ENCODE data around the gene GNRH2.
"Not testable (repeated sequence)": the region's sequence is repeated elsewhere in the genome, so short reads cannot be mapped to it uniquely, and the experiment has no call there.

Gene GNRH2

GRCh38 chr20:3046677-3047462 is 3.4 kb downstream of the GNRH2 start:
- Mint-ChIP-seq H3K36me3 (peaks cover 22% of the 10 kb centered on the region), H3K4me1 (peaks cover 34% of the 10 kb centered on the region), H3K27me3 (no peaks in the 10 kb centered on the region), H3K27ac (peak overlapping the region; percentile 59), H3K4me3 (peak overlapping the region; percentile 72), H3K9me3 (no peaks in the 10 kb centered on the region)
- no peak for DNase-seq
- CTCF ChIA-PET = no interaction called here

- no peak for DNase-seq
- Mint-ChIP-seq H3K9me3 (no peaks in the 10 kb centered on the region), H3K4me1 (peaks cover 33% of the 10 kb centered on the region), H3K27me3 (no peaks in the 10 kb centered on the region), H3K36me3 (peaks cover 22% of the 10 kb centered on the region), H3K27ac (no peak overlapping the region), H3K4me3 (peak overlapping the region; percentile 72)
- CTCF ChIA-PET = no interaction called here
These were observed 4.3 kb downstream of the GNRH2 start for GRCh38 chr20:3047486-3048419.

- Mint-ChIP-seq H3K36me3 (peaks cover 22% of the 10 kb centered on the region), H3K27me3 (no peaks in the 10 kb centered on the region), H3K27ac (no peak overlapping the region), H3K4me3 (no peak overlapping the region), H3K4me1 (peaks cover 28% of the 10 kb centered on the region), H3K9me3 (no peaks in the 10 kb centered on the region)
- CTCF ChIA-PET = no interaction called here
- DNase-seq = no peak
These were observed 8.1 kb downstream of the GNRH2 start for GRCh38 chr20:3051385-3052019.

- Mint-ChIP-seq H3K9me3 (no peaks in the 10 kb centered on the region), H3K36me3 (no peaks in the 10 kb centered on the region), H3K4me1 (no peaks in the 10 kb centered on the region), H3K27ac (no peak overlapping the region), H3K27me3 (no peaks in the 10 kb centered on the region), H3K4me3 (no peak overlapping the region)
- DNase-seq = no peak
- CTCF ChIA-PET = no interaction called here
These were observed 16.1 kb downstream of the GNRH2 start for GRCh38 chr20:3059489-3059888.

- H3K4me1 Mint-ChIP-seq = not testable (repeated sequence)
- CTCF ChIA-PET = interaction anchor here (1.3 kb wide), 1 partner anchor 53 kb away, joined by 3 read pairs; no protein-coding TSS in a partner anchor
These were observed 20.7 kb downstream of the GNRH2 start for GRCh38 chr20:3064119-3064518.

GRCh38 chr20:3067139-3068014 is 24.0 kb downstream of the GNRH2 start:
- no peaks in the 10 kb centered on the region for H3K9me3 Mint-ChIP-seq
- H3K36me3 Mint-ChIP-seq = peaks cover 1% of the 10 kb centered on the region
- DNase-seq = no peak
- CTCF ChIA-PET = interaction anchor here (1.4 to 1.5 kb wide), 2 partner anchors 14 to 46 kb away, joined by 3 to 4 read pairs; no protein-coding TSS in a partner anchor
- H3K4me3 Mint-ChIP-seq = no peak overlapping the region
- H3K27ac Mint-ChIP-seq = no peak overlapping the region
- peaks cover 11% of the 10 kb centered on the region for H3K27me3 Mint-ChIP-seq
- peaks cover 15% of the 10 kb centered on the region for H3K4me1 Mint-ChIP-seq

More at GRCh38 chr20:3064119-3064518, 20.7 kb downstream of the GNRH2 start:
- H3K27me3 Mint-ChIP-seq, H3K36me3 Mint-ChIP-seq, H3K27ac Mint-ChIP-seq, H3K9me3 Mint-ChIP-seq, DNase-seq, H3K4me3 Mint-ChIP-seq: not testable (repeated sequence)

GRCh38 chr20:3068075-3068474 is 24.7 kb downstream of the GNRH2 start:
- DNase-seq = no peak
- H3K27me3 Mint-ChIP-seq = peaks cover 18% of the 10 kb centered on the region
- CTCF ChIA-PET = interaction anchor here (1.4 to 1.5 kb wide), 2 partner anchors 14 to 46 kb away, joined by 3 to 4 read pairs; no protein-coding TSS in a partner anchor
- no peaks in the 10 kb centered on the region for H3K9me3 Mint-ChIP-seq
- H3K27ac Mint-ChIP-seq = no peak overlapping the region
- peaks cover 1% of the 10 kb centered on the region for H3K36me3 Mint-ChIP-seq
- H3K4me1 Mint-ChIP-seq = peaks cover 17% of the 10 kb centered on the region
- H3K4me3 Mint-ChIP-seq = no peak overlapping the region

- no peak overlapping the region for H3K4me3 Mint-ChIP-seq
- CTCF ChIA-PET = interaction anchor here (0.9 to 1.6 kb wide), 4 partner anchors 8 to 47 kb away, joined by 4 to 7 read pairs (median 5); no protein-coding TSS in a partner anchor
- H3K9me3 Mint-ChIP-seq = no peaks in the 10 kb centered on the region
- no peak overlapping the region for H3K27ac Mint-ChIP-seq
- peaks cover 1% of the 10 kb centered on the region for H3K36me3 Mint-ChIP-seq
- peak; percentile 61 for DNase-seq
- H3K4me1 Mint-ChIP-seq = peaks cover 20% of the 10 kb centered on the region
- peaks cover 25% of the 10 kb centered on the region for H3K27me3 Mint-ChIP-seq
These were observed 25.8 kb downstream of the GNRH2 start for GRCh38 chr20:3068986-3069900.

GRCh38 chr20:3070725-3071124 is 27.3 kb downstream of the GNRH2 start:
- Mint-ChIP-seq H3K27ac (peak overlapping the region; percentile 60), H3K9me3 (no peaks in the 10 kb centered on the region)
- no peak for DNase-seq

GRCh38 chr20:3071266-3071609 is 27.8 kb downstream of the GNRH2 start:
- Mint-ChIP-seq H3K4me3 (peak overlapping the region; percentile 74), H3K36me3 (peaks cover 1% of the 10 kb centered on the region), H3K4me1 (peaks cover 36% of the 10 kb centered on the region), H3K27ac (no peak overlapping the region), H3K27me3 (peaks cover 33% of the 10 kb centered on the region), H3K9me3 (no peaks in the 10 kb centered on the region)
- CTCF ChIA-PET = no interaction called here
- no peak for DNase-seq

More at GRCh38 chr20:3070725-3071124, 27.3 kb downstream of the GNRH2 start:
- CTCF ChIA-PET = interaction anchor here (1.6 kb wide), 1 partner anchor 45 kb away, joined by 5 read pairs; no protein-coding TSS in a partner anchor
- Mint-ChIP-seq H3K36me3 (peaks cover 1% of the 10 kb centered on the region), H3K27me3 (peaks cover 28% of the 10 kb centered on the region), H3K4me3 (peak overlapping the region; percentile 74), H3K4me1 (peaks cover 34% of the 10 kb centered on the region)

GRCh38 chr20:3071610-3072529 is 28.4 kb downstream of the GNRH2 start, which contains the start of gene OXT:
OXT (plus strand) TSS chr20:3071620; CDS start chr20:3071656, 36 bp downstream.
- Mint-ChIP-seq H3K4me1 (peaks cover 39% of the 10 kb centered on the region), H3K27me3 (peaks cover 33% of the 10 kb centered on the region), H3K36me3 (peaks cover 1% of the 10 kb centered on the region), H3K9me3 (no peaks in the 10 kb centered on the region), H3K4me3 (peak within 1 kb of the TSS; percentile 75), H3K27ac (peak within 1 kb of the TSS; percentile 60)
- CTCF ChIA-PET = interaction anchor here (0.5 kb wide), 1 partner anchor 548 kb away, joined by 3 read pairs; no protein-coding TSS in a partner anchor
- peak; percentile 81 for DNase-seq

All from activated naive CD4-positive, alpha-beta T cell treated with anti-CD3 and anti-CD28 coated beads, Interleukin-2, amount 10 ng/mL, durations not matched to agents 7 days and 5 days (primary cell).